GM20000 (cell line): Measurements from ENCODE around the gene SPTBN4.
"Not testable (repeated sequence)": the region's sequence is repeated elsewhere in the genome, so short reads cannot be mapped to it uniquely, and the experiment has no call there.

Experiments used
- DNase-seq: peaks from one replicate; pipeline ENCODE4 v3.0.0; 2012; ENCODE audit warnings: low spot score
- CTCF ChIP-seq: IDR thresholded peaks from 2 replicates; pipeline ENCODE4 v1.5.1; 2012; ENCODE audit warnings: mild to moderate bottlenecking, control low read depth; ENCODE audit errors: extremely low read depth, missing control alignments

SPTBN4 gene

DNA sequence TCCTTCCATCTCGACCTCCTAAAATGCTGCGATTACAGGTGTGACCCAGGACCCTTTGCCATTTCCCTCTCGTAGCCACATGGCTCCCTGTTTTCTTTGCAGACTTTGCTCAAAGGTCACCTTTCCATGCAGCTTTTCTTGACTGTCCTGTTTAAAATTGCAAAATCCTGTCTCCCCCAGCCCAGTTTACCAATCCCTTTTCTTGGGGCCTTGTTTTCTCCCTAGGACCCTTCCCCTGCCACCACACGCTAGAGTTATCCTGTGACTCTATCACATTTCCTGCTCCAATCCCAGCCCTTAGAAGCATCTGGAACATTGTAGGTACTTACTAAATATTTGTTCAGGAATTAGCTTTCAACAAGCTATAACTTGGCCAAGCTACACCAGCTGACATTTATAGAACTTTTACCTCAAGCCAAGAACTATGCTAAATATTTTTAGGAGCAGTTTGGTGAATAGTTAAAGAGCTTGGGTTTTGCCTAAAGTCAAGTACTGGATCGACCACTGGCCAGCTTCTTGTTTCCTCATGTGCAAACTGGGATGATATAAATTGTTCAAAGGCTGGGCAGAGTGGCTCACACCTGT lies 13.6 kb upstream of the SPTBN4 start:
- no peak for DNase-seq
- TF ChIP-seq CTCF = no peak

GRCh38 chr19:40453943-40454342 lies 12.9 kb upstream of the SPTBN4 start:
- DNase-seq = not testable (repeated sequence)

GRCh38 chr19:40457048-40457447 lies 9.8 kb upstream of the SPTBN4 start:
- no peak for TF ChIP-seq CTCF
- DNase-seq = no peak

DNA sequence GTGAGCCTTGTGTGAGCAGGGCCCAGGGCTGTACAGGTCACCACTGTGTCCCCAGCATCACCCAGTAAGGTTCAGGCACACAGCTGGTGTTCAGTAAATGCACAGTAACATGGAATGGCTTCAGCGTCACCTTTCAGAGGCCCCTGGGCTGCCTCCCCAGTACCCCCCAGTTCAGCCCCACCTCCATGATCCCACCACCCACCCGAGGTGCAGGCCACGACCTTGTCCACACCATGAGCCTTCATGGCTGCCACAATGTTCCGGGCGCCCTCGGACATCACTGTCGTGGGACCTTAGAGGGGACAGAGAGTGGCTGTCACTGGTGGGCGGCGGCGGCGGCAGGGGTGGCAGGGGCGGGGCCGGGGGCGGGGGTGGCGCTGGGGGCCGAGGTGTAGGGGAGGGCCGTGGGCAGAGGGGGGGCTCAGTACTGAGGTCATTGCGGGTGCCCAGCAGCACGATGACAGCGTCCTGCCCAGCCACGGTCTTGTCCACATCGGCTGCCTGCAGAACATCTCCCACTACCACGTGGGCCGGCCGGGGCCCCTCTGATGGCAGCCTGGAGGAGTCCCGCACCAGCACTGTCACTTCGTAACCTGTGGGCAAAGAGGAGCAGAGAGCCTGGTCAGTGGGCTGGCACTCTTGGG lies 8.7 kb upstream of the SPTBN4 start:
- no peak for DNase-seq
- TF ChIP-seq CTCF = no peak

- DNase-seq = no peak
- TF ChIP-seq CTCF = no peak
These were observed 8.2 kb upstream of the SPTBN4 start for GRCh38 chr19:40458597-40458974.

GRCh38 chr19:40460185-40460584 lies 6.6 kb upstream of the SPTBN4 start:
- TF ChIP-seq CTCF = no peak

GRCh38 chr19:40461669-40462221 lies 5.1 kb upstream of the SPTBN4 start:
- DNase-seq = no peak
- no peak for TF ChIP-seq CTCF

More at GRCh38 chr19:40460185-40460584, 6.6 kb upstream of the SPTBN4 start:
- no peak for DNase-seq

DNA sequence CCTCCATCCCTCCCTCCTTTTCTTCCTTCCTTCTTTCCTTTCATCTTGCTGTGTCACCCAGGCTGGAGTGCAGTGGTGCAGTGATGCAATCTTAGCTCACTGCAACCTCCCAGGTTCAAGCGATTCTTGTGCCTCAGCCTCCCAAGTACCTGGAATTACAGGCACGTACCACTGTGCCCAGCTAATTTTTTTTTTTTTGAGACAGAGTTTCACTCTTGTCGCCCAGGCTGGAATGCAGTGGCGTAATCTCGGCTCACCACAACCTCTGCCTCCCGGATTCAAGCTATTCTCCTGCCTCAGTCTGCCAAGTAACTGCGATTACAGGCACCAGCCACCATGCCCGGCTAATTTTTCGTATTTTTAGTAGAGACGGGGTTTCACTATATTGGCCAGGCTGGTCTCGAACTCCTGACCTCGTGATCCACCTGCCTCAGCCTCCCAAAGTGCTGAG lies 3.2 kb upstream of the SPTBN4 start:
- not testable (repeated sequence) for DNase-seq
